Keratinocyte (primary cell): ENCODE data around the gene PTPRD. TPM values are rescaled to one million over a fixed set of nuclear protein-coding genes. Genes with fewer than 3 reads are reported as not detected.

ENCODE experiments used
- DNase-seq: peaks from one replicate; pipeline ENCODE4 v3.0.0-alpha.2; 2011; ENCODE audit warnings: low read depth, missing footprints, low spot score
- FAIRE-seq: peaks from 2 replicates; lab custom pipeline; 2011; peaks lifted over from hg19 to GRCh38; lab: Jason Lieb, UNC
- H2AFZ ChIP-seq: 2 replicates; pipeline ENCODE4 v1.6.0; 2012; ENCODE audit warnings: low read length, control low read depth, inconsistent platforms; ENCODE audit not compliant: control insufficient read depth
- H3K27ac ChIP-seq: 2 replicates; pipeline ENCODE4 v1.5.1; 2011; ENCODE audit warnings: low read length; ENCODE audit not compliant: control insufficient read depth, insufficient read depth
- H3K27me3 ChIP-seq: 3 replicates; pipeline ENCODE4 v1.6.0; 2011; ENCODE audit warnings: low read length; ENCODE audit not compliant: control insufficient read depth, insufficient read depth; ENCODE audit errors: extremely low read depth
- H3K36me3 ChIP-seq, 2 experiments: 2 replicates in 1 of 2; 3 replicates in 1 of 2; pipeline ENCODE4 v1.5.1; 2011; ENCODE audit warnings: low read length in 2 of 2, mild to moderate bottlenecking in 1 of 2; ENCODE audit not compliant: control insufficient read depth in 2 of 2, insufficient read depth in 2 of 2; ENCODE audit errors: extremely low read depth in 1 of 2
- H3K4me1 ChIP-seq: 3 replicates; pipeline ENCODE4 v1.5.1; 2011; ENCODE audit warnings: low read length; ENCODE audit not compliant: control insufficient read depth, insufficient read depth; ENCODE audit errors: extremely low read depth
- H3K4me2 ChIP-seq: 3 replicates; pipeline ENCODE4 v1.6.0; 2011; ENCODE audit warnings: low read depth, low read length; ENCODE audit not compliant: control insufficient read depth, insufficient read depth; ENCODE audit errors: extremely low read depth
- H3K4me3 ChIP-seq, 3 experiments: fragments of 200-600 bp in 1 of 3; sonication (generic) in 1 of 3; 2 replicates in 2 of 3; 3 replicates in 1 of 3; pipeline ENCODE4 v1.5.1; 2011 to 2016; ENCODE audit warnings: low read length in 3 of 3, mild to moderate bottlenecking in 3 of 3, control low read depth in 2 of 3, inconsistent platforms in 1 of 3, low read depth in 1 of 3, mixed read lengths in 1 of 3, mixed run types in 1 of 3, moderate library complexity in 1 of 3; ENCODE audit not compliant: control insufficient read depth in 2 of 3, insufficient read depth in 2 of 3; ENCODE audit errors: extremely low read depth in 1 of 3
- H3K79me2 ChIP-seq: 2 replicates; pipeline ENCODE4 v1.6.0; 2012; ENCODE audit warnings: low read length; ENCODE audit not compliant: control insufficient read depth, insufficient read depth
- H3K9ac ChIP-seq: 3 replicates; pipeline ENCODE4 v1.6.0; 2011; ENCODE audit warnings: low read length; ENCODE audit not compliant: control insufficient read depth, insufficient read depth; ENCODE audit errors: extremely low read depth
- H3K9me1 ChIP-seq: 3 replicates; pipeline ENCODE4 v1.6.0; 2011; ENCODE audit warnings: low read length; ENCODE audit not compliant: control insufficient read depth, insufficient read depth; ENCODE audit errors: extremely low read depth
- H3K9me3 ChIP-seq: 2 replicates; pipeline ENCODE4 v1.5.1; 2012; ENCODE audit warnings: low read depth, low read length; ENCODE audit not compliant: control insufficient read depth
- H4K20me1 ChIP-seq: 3 replicates; pipeline ENCODE4 v1.6.0; 2011; ENCODE audit warnings: low read length; ENCODE audit not compliant: control insufficient read depth, insufficient read depth; ENCODE audit errors: extremely low read depth
- EZH2 ChIP-seq: IDR thresholded peaks from one replicate; pipeline ENCODE4 v1.6.1; 2012; ENCODE audit warnings: inconsistent platforms, mild to moderate bottlenecking, low read length, moderate library complexity
- dilution Hi-C: fragments of 300-500 bp; cut with MboI; formaldehyde crosslinking; loops from one replicate; pipeline ENCODE4 v1.7.0; 2020; ENCODE audit warnings: low sequenced_read_pairs; ENCODE audit not compliant: extremely low pct_ligation_motif_present
- polyA plus RNA-seq, 5 experiments: library from polyadenylated mRNA; depleted of rRNA in 3 of 5; stranded (reverse) in 3 of 5; stranded (forward) in 1 of 5; unstranded in 1 of 5; fragments of >200 nt; gene quantifications; 1 replicate in 1 of 5; 2 replicates in 3 of 5; 3 replicates in 1 of 5; pipeline versions ENCODE4 v1.2.1 to v1.2.3, GENCODE V29; 2011 to 2012; ENCODE audit warnings: missing spikeins in 2 of 5, low read depth in 1 of 5, low replicate concordance in 1 of 5
- TF ChIP-seq, protein P1 (sequence below), 3 experiments: IDR thresholded peaks in 1 of 3; conservative IDR thresholded peaks in 1 of 3; optimal IDR thresholded peaks in 1 of 3; 2 replicates in 2 of 3; 3 replicates in 1 of 3; pipeline versions ENCODE3 to v1.5.1; 2011; ENCODE audit warnings: low read length in 3 of 3, mild to moderate bottlenecking in 3 of 3, moderate library complexity in 2 of 3, control low read depth in 1 of 3, inconsistent platforms in 1 of 3; ENCODE audit not compliant: insufficient read depth in 2 of 3; ENCODE audit errors: extremely low read depth in 1 of 3

PTPRD gene
- polyA plus RNA-seq, 1 donor (not counting 4 experiments of a cell fraction or from before 2014, with no cell fraction given), result 0.10 TPM

DNA sequence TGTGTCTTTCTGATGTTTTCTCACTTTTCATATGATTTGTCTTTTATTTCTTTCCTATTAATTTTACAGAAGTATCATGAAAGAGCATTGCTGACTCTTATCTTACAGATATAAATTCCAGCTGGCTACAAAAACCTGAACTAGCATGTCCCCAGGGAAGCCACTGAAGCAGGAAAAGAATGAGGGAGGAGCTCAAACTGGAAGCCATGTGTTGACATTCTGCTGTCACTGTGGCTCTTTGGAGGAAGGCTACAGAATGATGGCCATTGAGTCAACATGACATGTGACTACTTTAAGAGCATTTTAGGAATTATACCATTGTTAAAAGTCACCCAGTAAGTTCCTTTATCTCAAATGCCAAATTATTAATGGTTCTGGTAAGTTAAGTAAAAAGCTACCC, 2174.9 kb downstream of the PTPRD start:
- TF ChIP-seq EZH2, result no peak
- TF ChIP-seq, protein P1, sequence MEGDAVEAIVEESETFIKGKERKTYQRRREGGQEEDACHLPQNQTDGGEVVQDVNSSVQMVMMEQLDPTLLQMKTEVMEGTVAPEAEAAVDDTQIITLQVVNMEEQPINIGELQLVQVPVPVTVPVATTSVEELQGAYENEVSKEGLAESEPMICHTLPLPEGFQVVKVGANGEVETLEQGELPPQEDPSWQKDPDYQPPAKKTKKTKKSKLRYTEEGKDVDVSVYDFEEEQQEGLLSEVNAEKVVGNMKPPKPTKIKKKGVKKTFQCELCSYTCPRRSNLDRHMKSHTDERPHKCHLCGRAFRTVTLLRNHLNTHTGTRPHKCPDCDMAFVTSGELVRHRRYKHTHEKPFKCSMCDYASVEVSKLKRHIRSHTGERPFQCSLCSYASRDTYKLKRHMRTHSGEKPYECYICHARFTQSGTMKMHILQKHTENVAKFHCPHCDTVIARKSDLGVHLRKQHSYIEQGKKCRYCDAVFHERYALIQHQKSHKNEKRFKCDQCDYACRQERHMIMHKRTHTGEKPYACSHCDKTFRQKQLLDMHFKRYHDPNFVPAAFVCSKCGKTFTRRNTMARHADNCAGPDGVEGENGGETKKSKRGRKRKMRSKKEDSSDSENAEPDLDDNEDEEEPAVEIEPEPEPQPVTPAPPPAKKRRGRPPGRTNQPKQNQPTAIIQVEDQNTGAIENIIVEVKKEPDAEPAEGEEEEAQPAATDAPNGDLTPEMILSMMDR (optimal IDR thresholded peaks at IDR 0.05 in 1 of 3, IDR thresholded peaks at IDR 0.05 in 1 of 3, conservative IDR thresholded peaks at IDR 0.05 in 1 of 3; ENCODE audit: extremely low read depth in 1 of 3, insufficient read depth in 2 of 3, low read length in 3 of 3), result no peak
- DNase-seq (no peak), FAIRE-seq (no peak)
- dilution Hi-C loops, result no loop called here
- Histone ChIP-seq H3K4me1 (no peaks in the 10 kb centered on the region), H4K20me1 (no peaks in the 10 kb centered on the region), H3K79me2 (no peaks in the 10 kb centered on the region), H3K9ac (no peak overlapping the region), H3K4me2 (no peak overlapping the region), H3K9me1 (no peaks in the 10 kb centered on the region), H3K9me3 (no peaks in the 10 kb centered on the region), H3K4me3 (no peak overlapping the region), H3K36me3 (no peaks in the 10 kb centered on the region), H3K27ac (no peak overlapping the region), H3K27me3 (no peaks in the 10 kb centered on the region), H2AFZ (no peak overlapping the region)

DNA sequence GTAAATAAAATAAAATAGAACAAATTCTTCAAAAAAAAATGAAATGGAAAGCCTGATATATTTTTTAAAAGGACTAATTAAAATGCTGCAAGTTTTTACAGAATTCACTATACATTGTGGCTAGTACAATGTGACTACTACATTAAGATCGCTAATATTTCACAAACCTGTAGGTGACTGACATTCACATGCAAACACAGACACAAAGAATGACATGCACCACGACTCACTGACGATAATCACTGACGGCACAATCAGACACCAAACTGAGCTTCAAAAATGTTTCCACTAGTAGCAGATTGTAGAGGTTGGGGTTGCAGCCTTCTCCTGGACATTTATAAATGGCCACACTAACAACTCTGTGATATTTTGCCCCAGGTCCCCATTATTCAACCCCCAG, 2175.5 kb downstream of the PTPRD start:
- H3K27ac ChIP-seq, result no peak overlapping the region
- no peaks in the 10 kb centered on the region for H3K9me1 ChIP-seq
- H3K9ac ChIP-seq, result no peak overlapping the region
- H3K9me3 ChIP-seq, result no peaks in the 10 kb centered on the region
- H3K79me2 ChIP-seq, result no peaks in the 10 kb centered on the region
- no peaks in the 10 kb centered on the region for H3K36me3 ChIP-seq
- no peak for FAIRE-seq
- dilution Hi-C loops, result no loop called here
- H3K4me2 ChIP-seq, result no peak overlapping the region
- H3K27me3 ChIP-seq, result no peaks in the 10 kb centered on the region
- H2AFZ ChIP-seq, result no peak overlapping the region
- no peak for TF ChIP-seq EZH2
- TF ChIP-seq, protein P1 (optimal IDR thresholded peaks at IDR 0.05 in 1 of 3, IDR thresholded peaks at IDR 0.05 in 1 of 3, conservative IDR thresholded peaks at IDR 0.05 in 1 of 3; ENCODE audit: extremely low read depth in 1 of 3, insufficient read depth in 2 of 3, low read length in 3 of 3), result no peak
- DNase-seq, result no peak
- H4K20me1 ChIP-seq, result no peaks in the 10 kb centered on the region
- H3K4me1 ChIP-seq, result no peaks in the 10 kb centered on the region
- H3K4me3 ChIP-seq, result no peak overlapping the region
